GM18502 (cell line): ENCODE data around the gene ATG7.

Experiments used
- ATAC-seq: cut with Tn5 transposase; IDR thresholded peaks from one replicate; pipeline ENCODE4 v1.9.1; 2021; ENCODE audit warnings: mild to moderate bottlenecking; ENCODE audit not compliant: unreplicated experiment, poor library complexity

ATG7 gene

GRCh38 chr3:11574981-11575669 lies 302.9 kb downstream of the ATG7 start:
- no peak for ATAC-seq

GRCh38 chr3:11575677-11576076 lies 303.5 kb downstream of the ATG7 start:
- ATAC-seq: no peak

GRCh38 chr3:11576453-11576852 lies 304.3 kb downstream of the ATG7 start:
- no peak for ATAC-seq

- no peak for ATAC-seq
Measured at GRCh38 chr3:11578169-11578568, 306.0 kb downstream of the ATG7 start.

GRCh38 chr3:11580645-11581044 lies 308.4 kb downstream of the ATG7 start:
- no peak for ATAC-seq

GRCh38 chr3:11581237-11582190 lies 309.3 kb downstream of the ATG7 start:
- no peak for ATAC-seq

- ATAC-seq: peak; percentile 64
Measured at GRCh38 chr3:11582191-11582968, 310.2 kb downstream of the ATG7 start.

GRCh38 chr3:11583235-11583634 lies 311.0 kb downstream of the ATG7 start:
- ATAC-seq: no peak

- no peak for ATAC-seq
Measured at GRCh38 chr3:11583638-11584046, 311.4 kb downstream of the ATG7 start.

- ATAC-seq: no peak
Measured at GRCh38 chr3:11584570-11584969, 312.4 kb downstream of the ATG7 start.

- ATAC-seq: no peak
Measured at GRCh38 chr3:11587766-11588165, 315.6 kb downstream of the ATG7 start.

GRCh38 chr3:11588338-11588737 lies 316.1 kb downstream of the ATG7 start:
- ATAC-seq: no peak

GRCh38 chr3:11588755-11589154 lies 316.6 kb downstream of the ATG7 start:
- no peak for ATAC-seq

GRCh38 chr3:11589706-11590105 lies 317.5 kb downstream of the ATG7 start:
- no peak for ATAC-seq

GRCh38 chr3:11591002-11591355 lies 318.8 kb downstream of the ATG7 start:
- no peak for ATAC-seq

GRCh38 chr3:11591391-11592282 lies 319.4 kb downstream of the ATG7 start:
- no peak for ATAC-seq

GRCh38 chr3:11592445-11593298 lies 320.5 kb downstream of the ATG7 start:
- no peak for ATAC-seq

GRCh38 chr3:11593318-11594034 lies 321.3 kb downstream of the ATG7 start:
- ATAC-seq: no peak
